GM21717 (cell line): ENCODE data around the gene SLC6A19.

Source experiments
- ATAC-seq: cut with Tn5 transposase; IDR thresholded peaks from one replicate; pipeline ENCODE4 v1.9.1; 2021; ENCODE audit warnings: mild to moderate bottlenecking, moderate library complexity; ENCODE audit not compliant: unreplicated experiment

The SLC6A19 gene

GRCh38 chr5:1165864-1166263 is 35.5 kb upstream of the SLC6A19 start:
- ATAC-seq, result no peak

- no peak for ATAC-seq
Measured at GRCh38 chr5:1166370-1166769, 35.0 kb upstream of the SLC6A19 start.

- ATAC-seq, result no peak
Measured at GRCh38 chr5:1167361-1167727, 34.1 kb upstream of the SLC6A19 start.

GRCh38 chr5:1167728-1168709 is 33.4 kb upstream of the SLC6A19 start:
- no peak for ATAC-seq

GRCh38 chr5:1168796-1169195 is 32.6 kb upstream of the SLC6A19 start:
- no peak for ATAC-seq

GRCh38 chr5:1169211-1170115 is 31.9 kb upstream of the SLC6A19 start:
- no peak for ATAC-seq

- ATAC-seq, result no peak
Measured at GRCh38 chr5:1171340-1171941, 30.0 kb upstream of the SLC6A19 start.

- ATAC-seq, result no peak
Measured at GRCh38 chr5:1172007-1172581, 29.3 kb upstream of the SLC6A19 start.

- no peak for ATAC-seq
Measured at GRCh38 chr5:1172670-1173404, 28.6 kb upstream of the SLC6A19 start.

- ATAC-seq, result no peak
Measured at GRCh38 chr5:1173485-1174070, 27.8 kb upstream of the SLC6A19 start.

GRCh38 chr5:1174122-1174936 is 27.1 kb upstream of the SLC6A19 start:
- no peak for ATAC-seq

- ATAC-seq, result no peak
Measured at GRCh38 chr5:1175015-1175414, 26.4 kb upstream of the SLC6A19 start.

- no peak for ATAC-seq
Measured at GRCh38 chr5:1175801-1176472, 25.5 kb upstream of the SLC6A19 start.

GRCh38 chr5:1176473-1177391 is 24.7 kb upstream of the SLC6A19 start:
- no peak for ATAC-seq

GRCh38 chr5:1177826-1178528 is 23.4 kb upstream of the SLC6A19 start:
- ATAC-seq, result no peak

- no peak for ATAC-seq
Measured at GRCh38 chr5:1178529-1179382, 22.6 kb upstream of the SLC6A19 start.
